SK-N-SH (cell line): ENCODE results near the gene CASKIN2.

Experiments
- CTCF ChIP-seq: fragments of 200-600 bp; sonication (generic); IDR thresholded peaks from 2 replicates; pipeline ENCODE4 v1.6.1; 2017; ENCODE audit warnings: antibody characterized with exemption, mild to moderate bottlenecking, moderate library complexity
- EP300 ChIP-seq, 2 experiments: IDR thresholded peaks; 2 replicates each; pipeline versions ENCODE4 v1.4.0 to v1.6.1; 2012; ENCODE audit warnings: borderline replicate concordance in 1 of 2, low read depth in 1 of 2, low read length in 1 of 2
- GATA2 ChIP-seq: sonication (generic); formaldehyde crosslinking; IDR thresholded peaks from 2 replicates; pipeline ENCODE4 v1.5.0; 2020; ENCODE audit warnings: mild to moderate bottlenecking, missing genetic modification reagents
- JUND ChIP-seq: IDR thresholded peaks from 2 replicates; pipeline ENCODE4 v1.4.0; 2012
- NFIC ChIP-seq: IDR thresholded peaks from 2 replicates; pipeline ENCODE4 v1.4.0; 2012; ENCODE audit warnings: borderline replicate concordance
- POLR2AphosphoS5 ChIP-seq: IDR thresholded peaks from 2 replicates; pipeline ENCODE4 v1.6.1; 2012; ENCODE audit warnings: low read depth, low read length
- RCOR1 ChIP-seq: fragments of 150-350 bp; IDR thresholded peaks from 2 replicates; pipeline ENCODE4 v1.6.1; 2017; ENCODE audit warnings: antibody characterized with exemption, low read length
- SMC3 ChIP-seq: IDR thresholded peaks from 2 replicates; pipeline ENCODE4 v1.6.1; 2012; ENCODE audit warnings: low read depth, low read length, improper control_type of control experiment
- TCF12 ChIP-seq: IDR thresholded peaks from 2 replicates; pipeline ENCODE4 v1.4.0; 2012
- TEAD4 ChIP-seq: IDR thresholded peaks from 2 replicates; pipeline ENCODE4 v1.4.0; 2012; ENCODE audit warnings: mild to moderate bottlenecking, borderline replicate concordance; ENCODE audit not compliant: insufficient read depth
- USF2 ChIP-seq: fragments of 150-350 bp; IDR thresholded peaks from 2 replicates; pipeline ENCODE4 v1.6.1; 2017; ENCODE audit warnings: antibody characterized with exemption, low read length, low read depth, borderline replicate concordance
- ZBTB33 ChIP-seq: IDR thresholded peaks from 2 replicates; pipeline ENCODE4 v1.4.0; 2012; ENCODE audit warnings: low read depth, borderline replicate concordance
- TF ChIP-seq, protein P1 (sequence below): IDR thresholded peaks from 2 replicates; pipeline ENCODE4 v1.6.1; 2012; ENCODE audit warnings: mild to moderate bottlenecking, low read depth, low read length, moderate library complexity
- TF ChIP-seq, protein P2 (sequence below): IDR thresholded peaks from 2 replicates; pipeline ENCODE4 v1.4.0; 2012; ENCODE audit warnings: low read depth

DNA sequence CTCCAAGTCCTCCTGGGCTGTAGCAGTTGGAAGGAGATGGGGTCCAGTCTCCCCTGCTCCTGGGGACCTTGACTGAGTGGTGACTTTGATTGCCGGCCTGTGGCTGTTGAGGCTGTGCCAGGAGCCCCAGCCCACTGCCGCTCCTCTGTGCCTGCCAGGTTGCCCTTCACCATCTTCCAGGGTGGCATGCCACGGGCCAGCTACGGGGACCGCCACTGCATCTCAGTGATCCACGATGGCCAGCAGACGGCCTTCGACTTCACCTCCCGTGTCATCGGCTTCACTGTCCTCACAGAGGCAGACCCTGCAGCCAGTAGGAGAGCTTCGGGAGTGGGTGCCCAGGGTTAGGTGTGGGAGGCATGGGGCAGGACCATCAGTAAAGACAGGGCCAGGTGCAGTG is 48.9 kb upstream of the CASKIN2 start:
- TF ChIP-seq JUND, result no peak
- no peak for TF ChIP-seq CTCF
- TF ChIP-seq TEAD4, result no peak
- TF ChIP-seq RCOR1, result no peak
- no peak for TF ChIP-seq ZBTB33
- no peak for TF ChIP-seq EP300 (IDR thresholded peaks at IDR 0.05; ENCODE audit: borderline replicate concordance in 1 of 2, low read depth in 1 of 2, low read length in 1 of 2)
- TF ChIP-seq NFIC, result no peak
- no peak for TF ChIP-seq GATA2 (CRISPR knock-in tag)
- no peak for TF ChIP-seq POLR2AphosphoS5
- TF ChIP-seq, protein P1, sequence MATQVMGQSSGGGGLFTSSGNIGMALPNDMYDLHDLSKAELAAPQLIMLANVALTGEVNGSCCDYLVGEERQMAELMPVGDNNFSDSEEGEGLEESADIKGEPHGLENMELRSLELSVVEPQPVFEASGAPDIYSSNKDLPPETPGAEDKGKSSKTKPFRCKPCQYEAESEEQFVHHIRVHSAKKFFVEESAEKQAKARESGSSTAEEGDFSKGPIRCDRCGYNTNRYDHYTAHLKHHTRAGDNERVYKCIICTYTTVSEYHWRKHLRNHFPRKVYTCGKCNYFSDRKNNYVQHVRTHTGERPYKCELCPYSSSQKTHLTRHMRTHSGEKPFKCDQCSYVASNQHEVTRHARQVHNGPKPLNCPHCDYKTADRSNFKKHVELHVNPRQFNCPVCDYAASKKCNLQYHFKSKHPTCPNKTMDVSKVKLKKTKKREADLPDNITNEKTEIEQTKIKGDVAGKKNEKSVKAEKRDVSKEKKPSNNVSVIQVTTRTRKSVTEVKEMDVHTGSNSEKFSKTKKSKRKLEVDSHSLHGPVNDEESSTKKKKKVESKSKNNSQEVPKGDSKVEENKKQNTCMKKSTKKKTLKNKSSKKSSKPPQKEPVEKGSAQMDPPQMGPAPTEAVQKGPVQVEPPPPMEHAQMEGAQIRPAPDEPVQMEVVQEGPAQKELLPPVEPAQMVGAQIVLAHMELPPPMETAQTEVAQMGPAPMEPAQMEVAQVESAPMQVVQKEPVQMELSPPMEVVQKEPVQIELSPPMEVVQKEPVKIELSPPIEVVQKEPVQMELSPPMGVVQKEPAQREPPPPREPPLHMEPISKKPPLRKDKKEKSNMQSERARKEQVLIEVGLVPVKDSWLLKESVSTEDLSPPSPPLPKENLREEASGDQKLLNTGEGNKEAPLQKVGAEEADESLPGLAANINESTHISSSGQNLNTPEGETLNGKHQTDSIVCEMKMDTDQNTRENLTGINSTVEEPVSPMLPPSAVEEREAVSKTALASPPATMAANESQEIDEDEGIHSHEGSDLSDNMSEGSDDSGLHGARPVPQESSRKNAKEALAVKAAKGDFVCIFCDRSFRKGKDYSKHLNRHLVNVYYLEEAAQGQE, result no peak
- TF ChIP-seq, protein P2, sequence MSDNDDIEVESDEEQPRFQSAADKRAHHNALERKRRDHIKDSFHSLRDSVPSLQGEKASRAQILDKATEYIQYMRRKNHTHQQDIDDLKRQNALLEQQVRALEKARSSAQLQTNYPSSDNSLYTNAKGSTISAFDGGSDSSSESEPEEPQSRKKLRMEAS, result no peak
- TF ChIP-seq USF2, result no peak
- no peak for TF ChIP-seq TCF12
- no peak for TF ChIP-seq SMC3
